ENCODE results near the gene NRG3.
"Not testable (repeated sequence)": the region's sequence is repeated elsewhere in the genome, so short reads cannot be mapped to it uniquely, and the experiment has no call there.

NRG3 gene

DNA sequence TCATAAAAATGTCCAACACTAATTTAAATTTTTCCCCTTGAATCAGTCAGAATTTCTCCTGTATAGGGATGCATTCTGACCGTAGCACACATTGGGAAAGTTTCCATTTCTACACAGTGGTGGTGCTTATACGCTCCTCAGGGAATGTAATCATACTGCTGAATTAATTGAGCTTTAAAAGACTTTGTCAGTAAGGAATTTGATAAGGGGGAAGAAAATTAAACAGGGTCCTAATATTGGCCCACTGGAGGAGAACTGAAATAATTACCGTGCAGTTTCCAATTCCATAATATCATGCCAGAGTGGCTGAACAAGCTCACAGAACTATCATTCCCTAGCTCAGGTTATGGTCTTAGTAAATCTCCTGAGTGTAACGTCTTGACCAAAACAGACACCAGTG, 1041.9 kb downstream of the NRG3 start:
- no peak for DNase-seq (ENCODE audit: low spot score)

DNA sequence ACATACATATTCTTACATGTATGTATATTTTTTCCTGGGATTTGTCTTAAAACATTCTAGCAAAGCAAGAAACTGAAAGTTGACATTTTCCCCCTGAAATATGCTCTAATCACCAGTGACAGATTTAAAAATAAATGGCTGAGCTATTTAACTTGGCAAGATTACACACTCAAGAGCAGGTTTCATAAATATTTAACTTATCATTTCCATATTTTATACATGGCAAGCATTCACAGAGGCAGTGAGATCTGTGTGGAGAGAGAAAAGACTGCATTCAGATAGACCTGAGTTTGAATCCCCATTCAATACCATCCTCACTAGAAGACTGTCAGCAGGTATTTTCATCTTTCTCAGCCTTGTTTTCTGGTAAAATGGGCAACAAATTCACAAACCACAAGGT, 1043.0 kb downstream of the NRG3 start:
- DNase-seq (ENCODE audit: low spot score) = no peak

DNA sequence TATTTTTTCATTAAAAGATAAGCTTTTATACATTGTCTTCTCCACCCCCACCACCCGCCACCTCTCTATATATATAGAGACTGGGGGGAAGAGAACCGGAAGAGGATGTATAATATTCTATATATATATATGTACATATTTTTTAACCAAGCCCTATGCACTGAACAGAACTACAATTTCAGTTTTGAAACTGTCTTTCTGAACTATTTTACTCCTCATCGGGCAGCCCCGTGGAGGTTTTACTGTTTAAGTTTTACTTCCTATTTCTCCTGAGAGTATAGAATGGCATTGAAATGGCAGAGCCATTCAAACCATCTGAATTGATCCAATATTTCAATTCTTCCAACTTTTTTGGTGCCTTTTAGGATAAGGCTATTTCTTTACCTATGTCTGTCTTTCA, 1047.1 kb downstream of the NRG3 start:
- no peak for DNase-seq (ENCODE audit: low spot score)

DNA sequence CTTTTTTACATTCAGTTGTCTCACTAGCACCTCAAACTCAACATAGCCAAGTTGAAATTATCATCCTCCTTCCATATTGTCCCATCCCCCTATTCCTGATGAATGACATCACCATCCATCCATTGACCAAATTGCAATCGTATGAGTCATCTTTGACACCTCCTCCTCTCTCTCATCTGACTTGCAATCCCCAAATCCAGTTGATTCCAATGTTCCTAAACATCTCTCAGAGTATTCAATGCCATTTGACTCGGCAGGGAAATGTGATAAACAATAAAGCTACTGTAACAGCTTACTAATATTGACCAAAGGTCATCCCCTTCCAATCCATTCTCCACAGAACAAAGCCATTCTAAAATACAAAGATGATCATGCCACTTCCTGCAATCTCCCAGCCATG, 1047.8 kb downstream of the NRG3 start:
- DNase-seq (ENCODE audit: low spot score) = no peak

DNA sequence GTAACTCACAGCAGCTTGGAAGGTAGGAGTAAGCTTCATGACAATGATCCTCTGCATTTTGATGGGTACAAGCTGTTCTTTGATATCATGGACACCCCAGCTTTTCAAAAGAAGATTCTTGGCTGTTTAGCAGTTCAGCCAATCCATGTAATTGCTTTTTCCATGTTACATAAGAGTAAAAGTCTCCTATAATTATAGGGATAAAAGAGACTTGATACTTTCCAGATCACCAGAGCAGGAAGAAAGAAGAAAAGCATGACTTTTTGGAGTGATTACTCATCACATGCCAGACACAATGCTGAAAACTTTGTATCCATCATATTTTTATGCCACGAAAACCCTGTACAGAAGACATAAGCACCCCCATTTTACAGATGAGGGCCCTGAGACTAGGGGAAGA, 1049.7 kb downstream of the NRG3 start:
- DNase-seq (ENCODE audit: low spot score) = no peak

DNA sequence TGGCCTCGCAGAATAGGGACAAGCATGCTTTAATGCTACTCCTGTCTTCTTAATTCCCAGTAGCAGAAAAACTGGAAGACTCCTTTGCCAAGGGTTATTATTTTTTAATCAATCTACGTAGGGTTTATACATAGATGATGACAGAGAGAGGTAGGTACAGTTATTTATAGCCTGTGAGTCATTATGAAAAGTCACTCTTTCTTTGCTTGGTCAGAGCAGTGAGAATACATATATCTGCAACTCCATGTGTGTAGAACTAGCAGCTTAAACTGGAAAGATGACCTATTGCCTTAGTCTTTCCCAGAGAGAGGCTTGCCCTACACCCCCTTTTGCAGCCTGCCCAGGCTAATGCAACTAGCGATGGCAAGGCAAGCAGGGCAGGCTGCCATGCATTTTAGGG, 1050.6 kb downstream of the NRG3 start:
- DNase-seq (ENCODE audit: low spot score) = no peak

DNA sequence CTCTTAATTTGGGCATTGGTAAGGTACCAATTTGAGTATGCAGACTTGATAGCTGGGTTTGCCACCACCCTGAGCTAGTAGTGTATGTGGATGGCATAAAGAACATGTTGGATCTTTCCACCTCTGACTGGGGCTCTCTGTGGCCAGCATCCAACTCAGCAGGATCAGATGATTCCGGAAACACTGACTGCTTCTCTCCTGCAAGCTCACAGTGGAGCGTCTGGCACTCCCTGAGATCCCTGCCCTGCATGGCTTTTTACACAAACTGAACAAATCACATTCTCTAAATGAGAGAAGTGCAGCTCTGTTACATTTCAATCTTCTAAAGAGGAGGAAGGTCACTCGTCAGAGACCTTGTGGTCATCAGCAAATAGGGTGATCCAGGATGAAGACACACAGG, 1057.5 kb downstream of the NRG3 start:
- peak; percentile 24 for DNase-seq (ENCODE audit: low spot score)

DNA sequence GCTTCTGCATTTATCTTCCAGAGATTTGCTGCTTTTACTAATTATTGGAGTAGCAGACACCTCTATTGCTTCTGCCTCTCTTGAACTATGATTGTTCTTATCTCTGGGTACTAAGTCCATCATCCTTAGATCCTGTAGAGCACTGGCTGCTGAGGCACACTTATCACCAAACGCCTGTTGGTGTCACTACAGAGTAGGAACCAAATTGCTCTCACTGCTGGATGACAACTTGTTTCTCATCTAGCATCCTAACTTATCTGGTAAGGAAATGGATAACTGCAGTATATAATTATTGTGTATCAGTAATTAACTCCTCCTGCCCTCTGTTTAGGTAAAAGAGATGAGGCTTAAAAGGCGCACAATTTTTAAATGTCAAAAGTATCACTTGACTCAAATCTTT, 1059.4 kb downstream of the NRG3 start:
- no peak for DNase-seq (ENCODE audit: low spot score)

DNA sequence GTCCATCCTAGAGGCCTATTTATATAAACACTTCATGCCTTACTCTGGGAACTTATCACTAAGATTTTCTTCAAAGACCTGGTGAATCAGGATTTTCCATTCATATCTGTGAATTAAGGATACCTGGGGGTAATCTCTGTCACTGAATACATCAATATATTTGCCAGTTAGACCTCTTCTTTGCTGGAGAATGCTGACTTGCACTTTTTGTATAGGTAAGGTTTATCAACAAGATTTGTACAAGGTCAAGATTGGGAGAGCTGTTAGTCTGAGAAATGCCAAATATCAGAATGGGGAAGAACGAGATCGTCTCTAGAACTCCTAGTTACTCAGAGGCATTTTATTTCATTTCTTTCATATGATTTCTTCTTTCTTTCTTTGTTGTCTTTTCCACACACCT, 1060.0 kb downstream of the NRG3 start:
- DNase-seq (ENCODE audit: low spot score) = no peak

DNA sequence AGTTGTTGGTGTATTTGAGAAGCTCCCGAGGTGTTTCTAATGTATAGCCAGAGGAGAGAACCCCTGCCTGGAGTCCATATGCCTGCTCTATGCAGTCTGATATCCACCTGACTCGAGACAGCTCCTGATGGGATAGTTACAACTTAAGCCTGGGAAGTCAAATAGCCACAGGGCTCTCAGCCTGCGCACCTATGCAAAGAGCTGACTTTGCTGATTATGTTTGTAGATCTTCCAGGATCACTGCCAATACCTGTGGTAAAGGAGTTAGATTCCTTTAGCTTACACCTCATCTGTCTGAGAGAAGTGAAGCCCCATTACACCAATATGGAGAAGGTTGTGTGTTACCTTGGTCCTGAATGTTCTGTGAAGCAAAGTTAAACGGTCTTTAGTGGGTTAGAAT, 1063.3 kb downstream of the NRG3 start:
- no peak for DNase-seq (ENCODE audit: low spot score)

DNA sequence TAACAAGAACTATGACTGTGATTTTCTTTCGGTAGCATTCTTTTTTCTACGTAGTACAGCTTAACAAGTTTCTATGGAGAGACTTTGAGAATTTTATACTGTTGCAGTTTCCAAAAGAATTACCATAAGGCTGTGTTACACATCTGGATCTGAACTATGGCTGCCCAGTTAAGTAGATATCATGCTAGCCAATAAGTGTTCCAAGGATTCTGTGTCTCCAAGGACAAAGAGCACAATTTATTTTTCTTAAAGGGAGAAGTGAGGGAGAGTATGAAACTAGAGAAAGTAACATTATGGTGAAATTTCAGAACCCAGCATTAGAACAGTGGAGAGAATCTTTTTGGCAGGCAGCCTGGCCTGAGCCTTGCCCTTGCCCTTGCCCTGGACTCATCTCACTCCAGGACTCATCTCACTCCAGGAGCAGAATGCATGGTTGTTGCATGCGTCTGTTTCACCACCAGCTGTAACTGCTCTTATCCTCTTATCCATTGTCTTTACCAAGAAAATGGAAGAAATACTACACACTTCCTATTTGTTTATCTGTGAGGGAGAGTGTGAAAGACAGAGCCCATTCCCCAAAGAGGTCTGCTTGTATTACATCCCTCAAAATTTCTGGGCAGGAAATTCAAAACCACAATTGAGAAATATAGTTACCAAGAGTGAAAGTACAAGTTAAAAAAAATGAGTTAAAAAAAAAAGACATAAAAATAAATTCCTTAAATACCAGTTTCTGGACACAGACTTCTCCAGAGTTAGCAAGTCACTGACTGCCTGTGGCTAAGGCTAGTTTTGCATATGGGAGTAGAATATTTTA, 1067.5 kb downstream of the NRG3 start:
- no peak for DNase-seq (ENCODE audit: low spot score)

DNA sequence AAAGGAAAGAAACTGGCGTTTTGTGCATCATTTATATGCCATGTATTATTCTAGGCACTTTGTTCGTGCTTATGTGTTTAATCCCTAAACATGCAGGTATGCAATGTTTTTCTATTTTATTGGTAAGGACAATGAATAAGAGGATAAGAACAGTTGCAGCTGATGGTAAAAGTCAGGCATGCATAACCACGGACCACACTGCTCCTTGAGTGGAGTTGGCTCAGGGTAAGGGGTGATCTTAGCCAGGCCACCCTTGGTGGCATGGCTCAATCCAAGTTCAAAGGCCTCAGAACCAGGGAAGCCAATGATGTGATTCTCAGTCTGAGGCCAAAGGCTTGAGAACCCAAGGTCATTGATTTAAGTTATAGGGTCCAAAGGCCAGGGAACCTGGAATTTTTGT, 1068.1 kb downstream of the NRG3 start:
- no peak for DNase-seq (ENCODE audit: low spot score)

DNA sequence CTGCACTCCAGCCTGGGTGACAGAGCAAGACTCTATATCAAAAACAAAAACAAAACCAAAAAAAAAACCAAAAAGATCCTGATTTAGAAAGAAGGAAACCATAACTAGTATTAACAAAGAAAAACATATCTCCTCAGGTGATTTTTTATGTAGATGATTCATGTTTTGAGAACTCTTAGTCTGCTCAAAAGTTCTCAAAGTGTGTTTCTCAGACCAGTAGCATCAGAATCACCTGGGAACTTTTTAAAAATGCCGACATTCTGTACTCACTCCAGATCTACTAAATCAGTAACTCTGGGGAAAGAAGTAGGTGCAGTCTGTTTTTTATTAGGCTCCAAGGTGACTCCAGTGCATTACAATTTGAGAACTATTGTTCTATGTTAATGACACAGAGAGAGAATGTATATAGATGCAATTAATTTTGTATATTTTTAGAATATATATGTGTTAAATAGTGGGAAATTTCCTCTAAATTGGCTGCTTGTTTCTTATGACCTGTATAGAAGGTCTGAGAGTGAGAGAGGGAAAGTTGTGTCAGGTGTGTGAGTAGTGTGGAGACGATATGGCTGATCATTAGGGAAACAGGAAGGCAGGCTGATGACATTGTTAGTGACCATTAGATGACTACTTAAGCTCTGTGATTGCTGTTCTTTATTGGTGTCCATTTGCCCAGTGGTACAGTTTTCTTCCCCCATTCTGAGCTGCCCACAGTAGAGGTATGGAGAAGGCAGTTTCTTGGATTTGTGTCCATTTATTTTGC, 1075.0 kb downstream of the NRG3 start:
- DNase-seq (ENCODE audit: low spot score) = no peak

DNA sequence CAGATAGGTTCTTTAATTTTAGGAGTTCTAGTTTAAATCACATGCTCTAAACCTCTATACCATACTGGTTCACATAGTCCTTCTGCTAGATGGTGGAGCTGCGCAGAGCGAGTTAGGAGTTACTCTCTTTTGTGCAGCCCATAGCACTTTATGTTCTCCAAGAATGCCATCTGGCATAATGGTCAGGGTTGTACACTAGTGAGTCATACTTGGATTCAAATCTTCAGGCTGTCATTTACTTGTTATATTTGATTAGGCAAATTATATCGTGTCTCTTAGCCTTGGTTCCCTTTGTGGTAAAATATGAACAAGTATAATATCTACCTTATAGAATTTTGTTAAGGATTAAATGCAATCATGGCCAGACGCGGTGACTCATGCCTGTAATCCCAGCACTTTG, 1078.3 kb downstream of the NRG3 start:
- no peak for DNase-seq (ENCODE audit: low spot score)

DNA sequence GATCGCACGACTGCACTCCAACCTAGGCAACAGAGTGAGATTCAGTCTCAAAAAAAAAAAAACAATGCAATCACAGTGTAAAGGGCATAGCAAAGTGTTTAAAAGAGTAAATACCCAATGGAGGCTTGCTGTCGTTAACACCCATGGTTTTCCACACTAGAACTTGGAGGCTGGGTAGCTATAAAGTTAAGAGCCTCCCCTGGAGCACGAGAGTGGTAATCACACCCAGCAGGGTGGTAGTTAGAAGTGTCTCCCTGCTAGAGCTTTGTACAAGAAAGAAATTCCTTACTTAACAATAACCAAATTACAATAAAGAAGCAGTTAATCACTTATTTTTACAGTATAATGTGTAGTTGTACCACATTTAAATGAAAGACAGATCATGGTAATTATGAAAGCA, 1078.9 kb downstream of the NRG3 start:
- no peak for DNase-seq (ENCODE audit: low spot score)

DNA sequence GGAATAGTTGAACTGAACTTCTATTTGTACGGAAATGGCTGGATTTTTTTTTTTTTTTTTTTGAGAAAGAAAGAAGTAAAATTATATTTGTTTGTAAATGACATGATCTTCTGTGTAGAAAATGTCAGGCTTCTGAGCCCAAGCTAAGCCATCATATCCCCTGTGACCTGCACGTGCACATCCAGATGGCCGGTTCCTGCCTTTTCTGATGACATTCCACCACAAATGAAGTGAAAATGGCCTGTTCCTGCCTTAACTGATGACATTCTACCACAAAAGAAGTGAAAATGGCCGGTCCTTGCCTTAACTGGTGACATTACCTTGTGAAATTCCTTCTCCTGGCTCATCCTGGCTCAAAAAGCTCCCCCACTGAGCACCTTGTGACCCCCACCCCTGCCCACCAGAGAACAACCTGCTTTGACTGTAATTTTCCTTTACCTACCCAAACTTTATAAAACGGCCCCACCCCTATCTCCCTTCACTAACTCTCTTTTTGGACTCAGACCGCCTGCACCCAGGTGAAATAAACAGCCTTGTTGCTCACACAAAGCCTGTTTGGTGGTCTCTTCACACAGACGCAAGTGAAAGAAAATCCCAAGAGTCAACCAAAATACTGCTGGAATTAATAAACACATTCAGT, 1085.5 kb downstream of the NRG3 start:
- DNase-seq (ENCODE audit: low spot score) = not testable (repeated sequence)

DNA sequence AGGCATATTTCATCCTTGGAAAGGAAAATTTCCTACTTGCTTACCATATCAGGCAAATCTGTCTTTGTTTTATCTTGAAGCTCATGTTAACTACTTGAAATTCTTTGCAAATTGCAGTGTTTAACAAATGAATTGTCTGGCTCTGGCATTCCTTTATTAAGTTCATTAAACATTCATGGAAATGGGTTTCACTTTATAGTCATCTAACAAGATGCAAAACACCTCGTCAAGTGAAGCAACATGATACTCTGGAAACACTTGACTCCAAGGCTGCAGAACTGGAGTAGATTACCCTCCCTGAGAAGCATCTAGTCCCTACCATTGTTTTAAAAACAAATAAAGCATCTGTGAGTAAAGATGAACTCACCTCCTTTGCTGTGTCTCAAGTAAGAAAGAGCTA, 1086.9 kb downstream of the NRG3 start:
- no peak for DNase-seq (ENCODE audit: low spot score)

DNA sequence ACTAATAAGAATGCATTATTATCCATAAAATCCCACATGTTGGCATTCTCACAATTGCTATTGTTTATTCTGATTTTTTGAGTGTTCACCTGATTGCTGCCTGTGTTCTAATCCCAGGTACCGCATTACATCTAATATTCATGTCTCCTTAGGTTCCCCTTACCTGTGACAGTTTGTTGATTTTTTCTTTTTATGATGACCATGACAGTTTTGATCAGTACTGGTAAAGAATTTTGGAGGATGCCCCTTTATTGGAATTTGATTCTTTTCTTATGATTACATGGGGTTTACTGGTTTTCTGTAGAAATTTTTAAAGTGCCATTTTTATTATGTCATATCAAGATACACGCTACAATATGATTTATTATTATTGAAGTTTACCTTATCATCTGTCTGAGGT, 1091.1 kb downstream of the NRG3 start:
- DNase-seq (ENCODE audit: low spot score) = no peak

DNA sequence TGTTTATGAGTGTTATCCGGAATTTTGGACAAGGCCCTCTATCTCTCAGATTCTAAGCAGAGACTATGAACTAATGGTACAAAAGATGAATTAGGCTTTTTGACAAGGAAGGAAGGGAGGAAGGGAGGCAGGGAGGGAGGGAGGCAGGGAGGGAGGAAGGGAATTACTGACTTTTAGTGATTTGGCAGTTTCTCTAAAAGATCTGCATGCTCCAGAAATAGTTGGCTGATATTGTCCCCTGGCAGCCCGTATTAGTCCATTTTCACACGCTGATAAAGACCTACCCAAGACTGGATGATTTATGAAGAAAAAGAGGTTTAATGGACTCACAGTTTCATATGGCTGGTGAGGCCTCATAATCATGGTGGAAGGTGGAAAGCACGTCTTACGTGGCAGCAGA, 1093.5 kb downstream of the NRG3 start:
- DNase-seq (ENCODE audit: low spot score) = no peak

DNA sequence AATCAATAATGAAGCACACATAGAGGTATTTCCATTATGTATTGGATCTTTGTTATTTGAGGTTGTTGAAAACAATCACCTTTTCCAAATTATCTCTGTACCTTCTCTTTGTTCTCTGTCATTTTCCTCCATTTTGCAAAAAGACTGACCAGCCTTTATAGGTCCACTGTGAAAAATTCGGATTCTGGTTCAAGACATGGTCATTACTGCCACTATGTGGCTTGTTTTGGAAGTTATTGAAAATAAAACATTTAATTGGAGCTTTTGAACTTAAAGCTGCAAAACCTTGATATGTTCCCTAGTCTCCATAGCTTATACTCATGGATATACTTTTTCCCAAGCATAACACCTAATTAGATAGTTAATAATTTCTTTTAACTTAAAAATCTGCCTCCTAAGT, 1094.4 kb downstream of the NRG3 start:
- DNase-seq (ENCODE audit: low spot score) = no peak

DNA sequence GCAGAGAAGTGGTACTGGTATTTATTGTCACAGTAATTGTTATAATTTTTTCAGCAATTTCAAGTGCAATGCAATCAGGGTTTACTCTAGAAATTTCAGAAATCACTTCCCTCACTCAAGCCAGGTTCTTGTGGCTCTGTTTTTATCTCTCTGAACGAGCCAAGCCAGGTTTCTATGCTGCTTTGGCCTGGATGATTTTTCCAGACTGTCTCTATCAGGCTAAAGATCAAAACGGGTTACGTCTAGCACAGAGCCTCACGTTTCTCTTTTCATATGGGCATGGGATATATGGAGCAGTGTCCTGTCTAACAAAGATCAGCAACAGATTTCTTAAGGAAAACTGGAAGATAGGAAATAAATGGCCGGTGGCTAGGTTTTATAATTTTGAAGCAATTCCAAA, 1105.3 kb downstream of the NRG3 start:
- DNase-seq (ENCODE audit: low spot score) = no peak

DNA sequence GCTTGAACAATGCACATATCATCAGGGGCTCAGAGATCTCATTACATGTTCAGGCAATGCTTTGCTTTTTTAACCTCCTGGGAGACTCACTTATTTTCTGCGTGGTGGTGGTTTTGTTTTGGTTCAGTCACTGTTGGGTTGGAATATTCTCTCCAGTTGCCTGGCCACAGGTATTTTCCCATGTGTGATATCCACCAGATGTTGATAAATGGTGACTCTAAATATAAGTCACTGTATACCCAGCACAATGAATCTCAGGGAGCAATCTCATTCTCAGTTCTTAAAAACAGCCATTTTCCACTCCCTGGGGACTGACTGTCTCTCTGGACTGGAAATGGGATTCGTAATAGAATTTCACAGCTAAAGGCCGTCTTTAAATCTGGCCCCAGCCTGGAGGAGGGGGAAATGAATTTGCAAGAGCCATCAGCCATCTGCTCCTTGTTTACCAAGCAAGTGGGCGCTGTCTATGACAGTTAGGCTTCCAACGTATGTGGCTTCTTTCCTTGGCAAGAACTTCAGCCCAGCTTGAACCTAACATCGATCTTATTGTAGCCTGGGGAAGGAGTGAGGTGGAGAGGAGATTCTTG, 1106.2 kb downstream of the NRG3 start:
- no peak for DNase-seq (ENCODE audit: low spot score)

DNA sequence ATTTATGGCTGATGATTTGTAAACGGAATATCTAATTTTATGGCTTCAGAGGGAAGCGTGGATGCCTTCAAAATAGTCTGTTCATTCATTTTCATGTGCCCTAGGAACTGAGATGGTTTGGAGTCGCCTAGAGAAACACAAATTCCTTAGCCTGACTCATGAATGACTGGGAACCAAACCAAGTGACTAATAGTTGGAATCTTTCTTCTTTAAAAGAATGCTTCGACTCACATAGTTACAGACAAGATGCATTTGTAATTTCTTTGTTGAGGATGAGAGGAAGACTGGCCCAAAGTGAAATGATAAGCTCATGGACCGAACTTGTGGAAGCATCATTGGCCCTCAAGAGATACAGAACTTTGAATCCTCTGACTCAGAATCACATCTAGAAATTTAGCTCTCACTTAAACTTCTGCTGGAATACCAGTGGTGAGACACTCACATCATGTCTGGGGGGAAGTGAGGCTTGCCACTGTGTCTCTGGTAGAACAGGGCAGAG, 1107.2 kb downstream of the NRG3 start:
- DNase-seq (ENCODE audit: low spot score) = no peak

Data from cerebellar cortex (tissue), 1 donor.